ENCODE data around the gene SESN2.

Gene SESN2, protein sequence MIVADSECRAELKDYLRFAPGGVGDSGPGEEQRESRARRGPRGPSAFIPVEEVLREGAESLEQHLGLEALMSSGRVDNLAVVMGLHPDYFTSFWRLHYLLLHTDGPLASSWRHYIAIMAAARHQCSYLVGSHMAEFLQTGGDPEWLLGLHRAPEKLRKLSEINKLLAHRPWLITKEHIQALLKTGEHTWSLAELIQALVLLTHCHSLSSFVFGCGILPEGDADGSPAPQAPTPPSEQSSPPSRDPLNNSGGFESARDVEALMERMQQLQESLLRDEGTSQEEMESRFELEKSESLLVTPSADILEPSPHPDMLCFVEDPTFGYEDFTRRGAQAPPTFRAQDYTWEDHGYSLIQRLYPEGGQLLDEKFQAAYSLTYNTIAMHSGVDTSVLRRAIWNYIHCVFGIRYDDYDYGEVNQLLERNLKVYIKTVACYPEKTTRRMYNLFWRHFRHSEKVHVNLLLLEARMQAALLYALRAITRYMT

DNA sequence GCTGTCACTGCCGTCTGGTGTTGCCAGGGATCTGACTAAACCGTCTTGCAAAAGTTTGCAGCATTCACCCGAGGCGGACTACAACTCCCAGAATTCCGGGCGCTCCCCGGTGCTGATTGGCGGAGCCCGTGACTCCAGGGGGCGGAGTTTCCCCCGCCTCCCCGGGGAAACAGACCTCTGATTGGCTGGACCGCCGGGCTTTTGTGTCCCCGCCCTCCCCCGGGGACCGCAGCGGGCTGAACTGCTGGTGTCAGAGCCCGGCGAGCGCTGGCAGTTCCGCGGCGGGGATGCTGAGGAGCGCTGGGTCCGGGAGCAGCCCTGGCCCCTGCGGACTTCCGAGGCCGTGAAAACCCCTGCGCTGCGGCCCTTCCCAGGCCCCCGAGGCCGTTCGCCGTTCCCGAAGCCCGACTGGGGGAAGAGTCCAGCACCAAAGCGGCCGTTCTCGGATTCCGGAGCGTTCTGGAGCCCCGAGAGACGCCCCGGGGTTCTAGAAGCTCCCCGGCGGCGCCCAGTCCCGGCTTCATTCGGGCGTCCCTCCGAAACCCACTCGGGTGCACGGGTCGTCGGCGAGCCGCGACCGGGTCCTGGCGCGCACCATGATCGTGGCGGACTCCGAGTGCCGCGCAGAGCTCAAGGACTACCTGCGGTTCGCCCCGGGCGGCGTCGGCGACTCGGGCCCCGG is at the start of gene SESN2:
TSS of gene SESN2 (plus strand) at position 267 of the 682 bp plus-strand sequence. CDS start at position 597, 330 bp downstream.
- peak; percentile 99 for DNase-seq

DNA sequence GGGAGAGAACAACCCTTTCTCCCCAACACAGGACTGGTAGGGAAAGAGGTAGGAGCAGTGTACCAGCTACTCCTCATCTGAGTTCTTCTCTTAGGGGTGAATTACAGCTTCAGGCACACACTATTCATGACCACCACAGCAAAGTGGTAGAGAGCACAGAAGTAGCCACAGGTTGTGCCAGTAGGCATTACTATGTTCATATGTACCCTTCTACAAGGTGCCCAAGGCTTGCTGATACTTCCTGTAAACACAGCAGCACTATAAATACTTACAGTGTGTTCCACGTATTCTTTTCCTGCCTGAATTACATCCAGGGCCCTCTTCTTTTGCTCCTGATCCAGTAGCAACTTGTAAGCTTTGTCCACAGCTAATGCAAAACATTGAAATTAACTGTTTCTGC is 49.6 kb upstream of the SESN2 start:
- DNase-seq: no peak

DNA sequence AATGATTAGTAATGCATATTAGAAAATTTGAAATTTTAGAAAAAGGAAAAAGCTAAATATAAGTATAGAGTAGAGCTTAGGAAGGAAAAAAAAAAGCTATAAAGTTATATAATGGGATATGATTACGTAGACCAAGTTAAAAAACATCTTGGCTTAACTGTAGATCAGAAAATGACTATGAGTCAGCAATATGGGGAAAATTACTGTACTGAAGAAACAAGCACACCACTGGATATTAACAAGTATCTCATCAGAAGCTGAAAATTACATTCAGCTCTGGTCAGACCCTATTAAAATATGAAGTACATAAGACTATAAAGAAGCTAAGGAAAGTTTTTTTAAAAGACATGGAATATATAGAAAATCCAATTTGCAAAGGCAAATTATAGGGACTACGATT is 46.0 kb upstream of the SESN2 start:
- DNase-seq: no peak

DNA sequence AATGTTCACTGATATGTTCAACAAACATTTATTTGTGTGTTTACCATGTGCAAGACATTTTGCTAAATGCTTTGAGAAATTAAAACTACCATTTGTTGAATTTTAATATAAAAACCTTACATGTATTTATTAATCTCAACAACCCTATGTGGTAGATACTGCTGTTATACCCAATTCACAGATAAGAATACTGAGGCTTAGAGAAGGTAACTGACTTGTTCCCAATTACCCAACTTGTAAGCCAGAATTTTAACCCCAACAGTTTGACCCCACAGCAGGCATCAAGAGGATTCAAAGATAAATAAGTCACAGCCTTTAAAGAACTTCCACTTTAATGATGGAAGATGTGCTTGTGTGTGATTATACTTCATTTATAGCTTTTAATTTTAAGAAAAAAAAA is 30.2 kb upstream of the SESN2 start:
- no peak for DNase-seq

DNA sequence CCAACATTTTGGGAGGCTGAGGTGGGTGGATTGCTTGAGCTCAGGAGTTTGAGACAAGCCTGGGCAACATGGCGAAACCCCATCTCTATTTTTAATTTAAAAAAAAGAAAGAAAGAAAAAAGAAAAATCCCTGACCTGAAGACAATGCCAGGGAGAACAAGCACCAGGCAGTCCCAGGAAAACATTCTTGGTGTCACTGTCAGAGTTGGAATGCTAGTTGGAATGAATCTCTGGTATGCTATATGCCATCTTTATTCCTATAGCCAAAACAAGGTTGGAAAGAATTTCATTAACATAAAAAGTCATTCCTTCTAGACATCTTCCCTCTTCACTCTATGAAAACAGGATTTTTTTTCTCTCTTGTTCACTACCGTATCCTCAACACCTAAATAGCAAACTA is 29.3 kb upstream of the SESN2 start:
- no peak for DNase-seq

DNA sequence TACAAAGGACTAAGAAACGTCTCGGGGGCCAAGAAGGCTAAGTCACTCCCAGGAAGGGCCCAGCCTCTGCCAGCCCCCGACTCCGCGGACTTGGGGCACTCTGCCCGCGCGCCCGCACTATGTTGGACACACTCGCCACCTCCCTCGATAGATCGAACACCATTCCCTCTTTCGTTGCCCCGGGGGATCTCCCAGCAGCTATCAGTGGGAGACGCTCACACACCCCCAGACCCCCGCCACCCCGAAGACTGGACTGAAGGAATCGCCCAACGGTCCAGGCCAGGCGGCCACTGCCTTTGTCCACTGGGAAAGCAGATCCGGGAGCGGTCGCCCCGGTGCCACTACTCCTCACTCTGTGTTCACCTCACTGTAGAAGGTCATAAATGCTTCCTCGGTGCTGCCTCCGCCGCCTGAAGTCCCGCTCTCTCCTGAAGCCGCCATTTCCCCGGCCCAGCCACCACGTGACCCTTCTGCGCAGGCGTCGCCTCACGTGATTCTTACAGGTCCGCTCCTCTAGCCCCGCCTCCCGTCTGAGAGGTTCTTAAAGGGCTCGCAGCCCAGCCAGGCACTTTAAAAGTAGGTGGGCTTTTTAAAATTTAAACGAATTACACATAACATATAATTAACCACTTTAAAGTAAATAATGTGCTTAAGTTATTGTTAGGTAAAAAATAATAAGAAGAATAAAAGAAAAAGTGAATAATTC is 26.6 kb upstream of the SESN2 start, which contains the start of gene DNAJC8:
TSS of gene DNAJC8 (minus strand) at position 472 of the 706 bp plus-strand sequence. CDS start at position 441, 31 bp downstream.
- DNase-seq: peak; percentile 91

DNA sequence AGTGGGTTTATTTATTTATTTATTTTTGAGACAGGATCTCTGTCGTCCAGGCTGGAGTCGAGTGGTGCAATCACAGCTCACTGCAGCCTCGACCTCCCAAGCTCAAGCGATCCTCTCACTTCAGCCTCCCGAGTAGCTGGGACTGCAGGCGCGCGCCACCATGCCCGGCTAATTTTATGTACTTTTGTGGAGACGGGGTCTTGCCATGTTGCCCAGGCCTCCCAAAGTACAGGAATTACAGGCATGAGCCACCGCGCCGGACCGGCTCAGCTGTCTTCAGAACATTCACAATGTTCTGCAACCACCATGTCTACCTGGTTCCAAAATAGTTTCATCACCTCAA is 26.1 kb upstream of the SESN2 start:
- no peak for DNase-seq

DNA sequence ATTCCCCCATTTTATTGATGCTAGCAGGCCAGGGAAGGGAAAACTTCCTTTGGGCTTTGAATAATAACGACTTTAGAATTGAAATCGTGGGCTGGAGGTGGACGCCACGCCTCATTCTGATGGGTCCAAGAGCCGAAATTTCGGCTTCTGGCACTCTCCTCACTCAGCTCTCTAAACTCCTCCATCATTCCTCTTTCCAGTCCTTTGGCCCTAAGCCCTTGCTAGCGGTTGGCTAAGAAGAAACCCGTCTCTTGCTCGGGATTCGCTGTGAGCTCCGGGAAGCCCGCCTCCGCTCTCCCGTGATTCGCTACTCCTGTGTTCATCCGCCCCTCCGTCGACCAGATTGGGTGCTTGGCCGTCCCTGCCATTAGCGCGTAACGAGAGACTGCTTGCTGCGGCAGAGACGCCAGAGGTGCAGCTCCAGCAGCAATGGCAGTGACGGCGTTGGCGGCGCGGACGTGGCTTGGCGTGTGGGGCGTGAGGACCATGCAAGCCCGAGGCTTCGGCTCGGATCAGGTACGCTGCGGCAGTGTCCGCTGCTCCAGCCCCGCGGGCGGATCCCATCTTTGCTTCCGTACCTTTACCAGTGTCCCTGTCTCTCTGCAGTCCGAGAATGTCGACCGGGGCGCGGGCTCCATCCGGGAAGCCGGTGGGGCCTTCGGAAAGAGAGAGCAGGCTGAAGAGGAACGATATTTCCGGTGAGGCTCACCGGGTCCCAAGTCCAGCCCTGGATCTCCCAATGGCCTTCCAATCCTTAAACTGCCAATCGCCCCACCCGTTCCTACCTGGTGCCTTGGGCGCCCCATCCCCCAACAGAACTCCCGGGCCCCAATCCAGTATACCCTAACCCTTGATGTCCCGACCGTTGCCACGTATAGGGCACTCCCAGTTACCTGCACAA is 23.3 kb upstream of the SESN2 start, which contains the start of gene ATP5IF1:
TSS of gene ATP5IF1 (plus strand) at position 370 of the 901 bp plus-strand sequence. CDS start at position 430, 60 bp downstream.
- DNase-seq: peak; percentile 91

DNA sequence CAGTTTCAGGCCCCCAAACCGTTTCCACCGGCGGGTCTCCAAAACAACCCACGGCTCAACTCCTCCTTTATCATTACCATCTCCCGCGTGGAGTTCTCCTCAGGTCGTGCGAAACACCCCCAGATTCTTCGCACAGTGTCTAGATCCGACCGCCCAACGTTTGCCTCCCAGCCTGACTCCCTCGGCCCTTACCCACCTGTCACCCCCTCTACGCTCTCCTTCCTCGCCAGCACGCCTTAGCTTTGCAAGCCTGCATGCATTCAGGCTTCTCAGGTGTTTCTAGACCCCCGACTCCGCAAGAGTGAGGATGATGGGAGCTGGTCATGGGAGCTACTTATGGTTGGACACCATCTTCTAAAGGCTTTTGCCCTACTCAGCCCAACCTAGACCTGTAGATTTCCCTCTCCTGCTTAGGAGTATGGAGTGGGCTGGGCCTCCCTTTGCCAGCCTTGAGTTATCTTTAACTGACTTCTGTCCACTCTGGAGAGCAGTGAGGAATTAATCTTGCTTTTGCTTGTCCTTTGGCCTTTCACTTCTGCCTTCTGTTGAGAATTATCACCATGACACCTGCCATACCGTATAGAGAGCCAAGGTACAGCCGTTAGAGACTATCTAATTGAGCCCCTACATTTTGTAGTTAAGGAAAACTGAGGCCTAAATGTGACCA is 22.5 kb upstream of the SESN2 start:
- DNase-seq: no peak

DNA sequence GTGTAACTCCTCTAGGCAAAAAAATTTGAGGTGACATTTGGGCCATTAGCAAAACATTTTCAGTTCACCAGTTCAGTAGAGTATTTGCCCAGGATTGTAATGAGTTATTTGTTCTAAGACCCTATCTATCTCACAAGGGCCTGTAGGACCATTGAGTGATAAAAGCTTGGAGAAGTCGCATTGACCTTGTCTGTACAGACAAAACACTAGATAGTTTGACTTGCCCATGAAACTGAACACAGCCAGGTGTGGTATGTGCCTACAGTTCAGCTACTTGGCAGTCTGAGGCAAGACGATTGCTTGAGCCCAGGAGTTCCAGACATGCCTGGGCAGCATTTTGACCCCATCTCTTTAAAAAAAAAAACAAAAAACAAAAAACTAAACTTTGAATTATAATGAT is 20.3 kb upstream of the SESN2 start:
- no peak for DNase-seq

DNA sequence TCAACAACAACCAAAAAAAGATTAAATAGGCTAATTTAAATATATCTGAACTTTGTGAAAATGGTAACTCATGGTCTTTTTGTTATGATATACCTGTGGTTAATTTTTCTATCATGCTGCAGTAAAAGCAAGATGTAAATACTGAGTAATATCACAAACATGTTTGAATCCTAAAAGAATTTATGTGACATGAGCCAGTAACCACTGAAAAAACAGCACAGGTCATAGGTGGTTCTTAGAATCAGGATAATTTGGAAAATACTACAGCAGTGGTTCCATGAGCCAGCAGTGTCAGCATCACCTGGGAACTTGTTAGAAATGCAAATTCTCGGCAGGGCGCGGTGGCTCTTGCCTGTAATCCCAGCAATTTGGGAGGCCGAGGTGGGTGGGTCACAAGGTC is 19.3 kb upstream of the SESN2 start:
- DNase-seq: no peak

DNA sequence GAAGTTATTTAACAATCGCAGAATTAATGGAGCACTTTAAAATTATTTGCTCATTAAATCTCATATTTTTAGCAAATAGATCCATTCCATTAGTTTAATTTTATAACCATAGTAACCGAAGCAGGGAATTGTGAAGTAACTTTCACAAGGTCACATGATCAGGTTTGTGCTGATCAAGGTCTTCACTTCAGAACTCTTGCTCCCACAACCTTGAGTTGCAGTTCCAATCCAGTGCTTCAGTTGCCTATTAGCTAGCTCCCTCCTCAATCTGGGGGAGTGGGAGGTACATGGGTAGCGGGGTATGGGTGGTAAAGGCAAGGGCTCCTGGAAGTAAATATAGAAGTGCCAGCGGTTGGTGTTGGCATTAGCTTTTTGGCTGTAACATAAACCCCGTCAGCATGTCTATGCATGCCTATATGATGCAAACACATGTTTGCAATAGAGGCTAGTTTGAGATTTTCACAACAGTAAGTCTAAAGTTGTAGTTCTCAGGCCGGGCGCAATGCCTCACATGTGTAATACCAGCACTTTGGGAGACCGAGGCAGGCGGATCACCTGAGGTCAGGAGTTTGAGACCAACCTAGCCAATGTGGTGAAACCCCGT is 17.6 kb upstream of the SESN2 start:
- DNase-seq: no peak

DNA sequence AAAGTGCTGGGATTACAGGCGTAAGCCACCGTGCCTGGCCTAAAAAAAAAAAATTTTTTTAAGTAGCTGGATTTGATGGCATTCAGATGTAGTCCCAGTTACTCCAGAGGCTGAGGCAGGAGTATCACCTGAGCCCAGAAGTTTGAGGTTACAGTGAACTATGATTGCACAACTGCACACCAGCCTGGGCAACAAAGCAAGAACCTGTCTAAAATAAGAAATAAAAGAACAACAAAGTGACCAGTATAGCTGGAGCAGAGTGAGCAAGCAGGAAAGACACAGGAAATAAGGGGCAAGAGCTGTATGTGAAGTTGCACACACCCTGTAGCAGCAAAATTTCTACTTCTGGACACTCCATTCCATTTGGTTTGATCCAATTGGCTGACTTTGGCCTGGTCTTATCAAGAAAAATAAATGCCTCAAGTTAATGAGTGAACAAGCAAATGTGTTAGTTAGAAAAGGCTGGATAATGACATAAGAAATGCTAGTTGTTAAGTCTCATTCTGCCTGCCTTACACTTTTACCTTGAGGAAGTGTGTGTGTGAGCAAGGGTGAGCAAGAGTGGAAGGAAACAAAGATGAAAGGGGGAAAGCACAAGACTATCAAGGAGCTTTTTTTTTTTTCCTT is 15.5 kb upstream of the SESN2 start:
- no peak for DNase-seq

DNA sequence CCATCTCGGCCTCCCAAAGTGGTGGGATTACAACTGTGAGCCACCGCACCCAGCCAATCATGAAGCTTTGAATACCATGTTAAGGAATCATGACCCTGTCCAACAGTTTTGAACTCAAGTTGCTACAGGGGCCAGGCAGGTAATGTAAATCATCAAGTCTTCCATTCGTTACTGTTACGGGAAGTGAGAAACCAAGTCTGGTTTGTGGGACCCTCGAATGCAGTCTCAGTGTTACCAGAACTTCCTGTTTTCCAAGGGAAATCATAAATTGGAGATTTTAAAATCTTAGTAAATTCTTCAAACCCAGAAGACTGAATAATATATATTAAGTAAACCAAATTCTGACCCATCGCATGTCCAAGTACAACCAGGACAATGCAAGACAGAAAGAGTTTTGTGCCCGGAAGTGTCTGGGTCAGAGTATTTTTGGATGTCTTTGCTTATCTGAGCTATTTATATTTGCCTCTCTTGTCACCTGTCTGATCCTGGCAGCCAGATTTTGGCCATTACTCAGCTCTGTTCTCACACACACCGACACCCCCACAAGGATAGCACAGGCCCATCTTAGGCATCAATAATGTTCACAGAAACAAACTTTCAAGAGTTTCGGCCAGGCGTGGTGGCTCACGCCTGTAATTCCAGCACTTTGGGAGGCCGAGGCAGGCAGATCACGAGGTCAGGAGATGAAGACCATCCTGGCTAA is 14.6 kb upstream of the SESN2 start:
- DNase-seq: no peak

DNA sequence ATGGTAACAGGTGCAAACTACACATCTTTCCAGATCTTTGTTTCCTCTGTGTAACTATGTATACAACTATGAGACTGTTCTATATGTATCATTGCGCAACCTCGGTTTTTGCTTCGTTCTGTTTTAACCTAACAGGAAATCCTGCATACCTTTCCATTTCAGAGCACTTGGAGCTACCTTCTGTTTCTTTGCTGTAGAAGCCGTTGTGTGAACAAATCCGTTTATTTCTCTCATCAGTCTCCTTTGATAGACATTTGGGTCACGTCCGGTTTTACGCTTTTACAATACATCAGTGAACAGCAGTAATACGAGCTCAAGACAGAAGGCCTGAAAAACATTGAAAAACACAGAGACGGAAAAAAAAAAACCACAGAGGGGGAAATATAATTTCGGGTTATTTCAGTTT is 12.9 kb upstream of the SESN2 start:
- DNase-seq: no peak

DNA sequence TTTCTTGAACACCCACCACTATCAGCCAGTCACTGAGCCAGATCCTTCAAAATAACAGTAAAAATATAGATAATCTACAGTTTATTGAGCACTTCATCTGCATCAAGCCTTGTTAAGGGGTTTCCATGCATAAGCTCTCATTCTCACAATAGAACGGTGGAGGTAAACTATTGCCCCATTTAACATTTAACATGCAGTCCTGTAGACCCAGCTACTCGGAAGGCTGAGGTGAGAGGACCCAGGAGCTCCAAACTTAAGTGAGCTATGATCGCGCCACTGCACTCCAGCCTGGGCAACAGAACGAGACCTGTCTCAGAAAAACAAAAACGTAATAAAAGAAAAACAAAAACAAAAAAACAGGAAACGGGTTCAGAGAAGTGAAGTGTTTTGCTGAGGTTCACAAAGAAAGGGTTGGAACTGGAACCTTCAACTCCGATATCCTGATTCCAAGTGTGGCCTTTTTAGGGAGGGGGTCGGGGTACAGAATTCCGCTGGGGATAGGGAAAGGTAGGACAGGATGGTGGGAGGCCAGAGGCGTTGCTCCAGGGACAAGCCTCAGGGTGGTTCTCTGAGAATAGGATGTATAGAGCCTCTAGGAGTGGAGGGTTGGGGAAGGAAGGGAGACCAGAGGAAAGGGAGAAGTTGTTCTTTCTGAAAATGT is 11.6 kb upstream of the SESN2 start:
- no peak for DNase-seq

DNA sequence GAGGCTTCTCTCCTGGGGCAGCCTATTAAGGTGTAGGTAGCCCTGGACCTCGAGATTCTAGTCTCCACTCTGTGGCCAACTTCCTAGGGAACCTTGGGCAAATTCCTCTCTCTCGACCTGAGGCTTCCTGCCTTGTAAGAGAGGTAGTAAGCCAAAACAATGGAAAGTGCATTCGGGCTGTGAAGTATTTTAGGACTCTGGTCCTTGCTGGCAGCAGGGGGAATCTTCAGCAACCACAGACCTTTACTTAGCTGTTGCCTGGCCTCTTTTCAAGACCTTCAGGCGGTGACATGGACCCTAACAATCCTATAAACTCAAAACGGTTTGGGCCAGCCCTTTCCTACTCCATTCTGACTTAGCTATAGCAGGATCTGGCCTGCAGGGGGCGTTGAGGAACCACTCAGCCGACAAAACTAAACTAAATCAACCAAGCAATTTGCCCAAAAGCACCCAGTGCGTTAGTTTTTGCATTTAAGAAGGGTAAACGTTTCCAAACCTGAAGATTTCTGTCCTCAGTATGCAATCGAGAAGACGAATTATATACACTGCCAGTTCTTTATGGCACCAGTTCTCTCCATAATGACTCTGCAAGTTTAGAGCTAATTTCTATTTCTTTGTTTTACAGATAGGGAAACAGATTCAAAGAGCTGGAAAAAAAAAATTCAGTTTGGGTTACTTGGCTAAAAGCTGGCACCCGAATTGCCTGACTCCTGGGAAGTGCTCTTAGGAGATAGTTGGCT is 10.9 kb upstream of the SESN2 start:
- DNase-seq: peak; percentile 66

DNA sequence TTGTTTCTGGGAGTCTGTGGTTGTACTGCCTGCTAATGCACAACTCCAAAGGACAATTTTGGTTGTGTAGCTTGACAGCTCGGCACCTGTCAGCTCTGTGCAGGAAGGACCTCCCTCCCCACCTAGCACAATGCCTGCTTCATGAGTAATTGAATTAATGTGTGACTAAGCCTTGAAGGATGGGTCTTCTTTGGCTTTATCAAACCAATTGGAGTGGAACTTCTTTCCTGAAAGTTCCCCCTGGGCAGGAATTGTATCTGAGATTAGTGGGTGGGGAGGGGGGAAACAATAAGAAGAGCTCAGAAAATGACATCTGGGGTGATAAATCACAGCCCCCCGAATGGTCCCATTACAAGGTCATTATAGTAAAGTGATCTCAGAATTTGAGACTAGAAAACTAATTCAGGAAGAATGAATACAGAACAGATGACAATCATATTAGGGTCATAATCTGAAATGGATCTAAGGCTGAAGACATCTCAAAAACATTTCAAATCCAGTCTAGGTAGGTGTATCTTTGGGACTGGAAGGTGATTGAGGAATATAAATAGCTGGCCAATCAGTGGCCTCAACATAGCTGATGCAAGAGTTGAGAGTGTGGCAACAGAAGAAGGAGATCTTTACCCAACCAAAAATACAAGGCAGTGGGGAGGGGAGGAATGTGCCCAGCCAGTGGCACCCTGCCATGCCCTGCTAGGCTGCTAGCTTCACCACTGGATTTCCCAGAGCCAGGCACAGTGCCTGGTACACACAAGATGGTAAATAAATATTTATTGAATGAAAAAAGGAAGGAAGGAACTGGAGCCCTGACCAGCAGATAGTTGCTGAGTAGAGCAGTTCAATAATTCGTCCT is 10.1 kb upstream of the SESN2 start:
- DNase-seq: no peak

Data from activated CD4-positive, alpha-beta T cell treated with anti-CD3 and anti-CD28 coated beads for 1 hour (primary cell).